GM21786 (cell line): Measurements from ENCODE around the gene UBASH3B.

Experiments used
- ATAC-seq: cut with Tn5 transposase; IDR thresholded peaks from one replicate; pipeline ENCODE4 v1.9.1; 2021; ENCODE audit not compliant: unreplicated experiment

UBASH3B gene

GRCh38 chr11:122754553-122755322, 99.2 kb downstream of the UBASH3B start:
- peak; percentile 63 for ATAC-seq

GRCh38 chr11:122755409-122755808, 99.9 kb downstream of the UBASH3B start:
- ATAC-seq, result no peak

- no peak for ATAC-seq
Measured at GRCh38 chr11:122755941-122756340, 100.4 kb downstream of the UBASH3B start.

GRCh38 chr11:122756417-122756816, 100.9 kb downstream of the UBASH3B start:
- ATAC-seq, result peak; percentile 66

- ATAC-seq, result no peak
Measured at GRCh38 chr11:122757201-122757600, 101.7 kb downstream of the UBASH3B start.

- ATAC-seq, result no peak
Measured at GRCh38 chr11:122758339-122758738, 102.8 kb downstream of the UBASH3B start.

GRCh38 chr11:122758974-122759373, 103.5 kb downstream of the UBASH3B start:
- no peak for ATAC-seq

- no peak for ATAC-seq
Measured at GRCh38 chr11:122763108-122763507, 107.6 kb downstream of the UBASH3B start.

GRCh38 chr11:122764371-122765090, 109.0 kb downstream of the UBASH3B start:
- ATAC-seq, result no peak

- ATAC-seq, result no peak
Measured at GRCh38 chr11:122765487-122766131, 110.1 kb downstream of the UBASH3B start.

- ATAC-seq, result no peak
Measured at GRCh38 chr11:122769126-122769780, 113.7 kb downstream of the UBASH3B start.

GRCh38 chr11:122772945-122773344, 117.4 kb downstream of the UBASH3B start:
- ATAC-seq, result no peak

- no peak for ATAC-seq
Measured at GRCh38 chr11:122773781-122774266, 118.3 kb downstream of the UBASH3B start.

- ATAC-seq, result no peak
Measured at GRCh38 chr11:122775675-122776271, 120.3 kb downstream of the UBASH3B start.

- no peak for ATAC-seq
Measured at GRCh38 chr11:122776546-122776945, 121.0 kb downstream of the UBASH3B start.

GRCh38 chr11:122777343-122777742, 121.8 kb downstream of the UBASH3B start:
- no peak for ATAC-seq

GRCh38 chr11:122778148-122778547, 122.6 kb downstream of the UBASH3B start:
- ATAC-seq, result no peak

- ATAC-seq, result no peak
Measured at GRCh38 chr11:122779047-122779629, 123.6 kb downstream of the UBASH3B start.

- no peak for ATAC-seq
Measured at GRCh38 chr11:122780296-122780949, 124.9 kb downstream of the UBASH3B start.
